Ammon's horn (tissue), 1 donor: Measurements from ENCODE around the gene KRT13.

ENCODE experiments used
- DNase-seq: peaks from one replicate; pipeline ENCODE4 v3.0.0-alpha.2; 2016; ENCODE audit warnings: low spot score

Gene KRT13

DNA sequence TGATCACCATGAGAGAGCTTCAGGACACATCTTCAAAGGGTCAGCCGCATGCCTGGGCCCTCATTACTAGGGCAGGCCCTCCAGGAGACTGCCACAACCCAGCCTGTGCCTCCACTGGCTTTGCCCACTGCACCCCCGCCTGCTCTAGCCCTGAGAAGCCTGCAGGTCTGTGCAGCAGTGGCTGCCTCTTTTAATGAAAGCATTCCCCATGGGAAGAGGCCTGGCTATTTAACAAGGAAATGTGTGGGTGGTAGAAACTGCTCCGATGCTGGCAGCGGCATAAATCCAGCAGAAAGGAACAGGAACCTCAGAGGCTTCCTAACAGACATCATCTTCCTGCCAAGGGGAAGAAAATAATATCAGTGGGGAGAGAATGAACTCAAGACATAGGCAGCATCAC is 37.9 kb downstream of the KRT13 start:
- DNase-seq, result no peak

DNA sequence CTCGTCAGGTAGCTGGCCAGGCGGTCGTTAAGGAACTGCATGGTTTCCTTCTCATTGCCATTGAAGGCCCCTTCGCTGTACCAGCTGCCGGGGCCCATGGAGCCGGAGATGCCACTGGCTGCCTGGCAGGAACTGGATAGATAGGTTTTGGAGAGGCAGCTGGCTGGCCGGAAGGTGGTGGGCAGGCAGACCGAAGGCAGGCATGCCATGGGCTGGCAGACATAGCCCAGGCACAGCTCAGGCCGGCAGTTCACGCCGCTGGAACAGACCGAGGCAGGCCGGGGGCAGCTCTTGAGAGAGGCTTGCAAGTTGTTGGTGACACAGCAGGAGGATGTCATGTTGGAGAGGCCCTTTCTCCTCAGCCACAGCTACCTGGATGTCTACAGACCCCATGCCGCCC is 38.4 kb downstream of the KRT13 start, which contains the start of gene KRT32:
TSS of gene KRT32 (minus strand) at position 399 of the 400 bp plus-strand sequence. CDS start at position 338, 61 bp downstream.
- DNase-seq, result no peak

GRCh38 chr17:41464682-41465081 is 40.7 kb downstream of the KRT13 start:
- peak; percentile 45 for DNase-seq

DNA sequence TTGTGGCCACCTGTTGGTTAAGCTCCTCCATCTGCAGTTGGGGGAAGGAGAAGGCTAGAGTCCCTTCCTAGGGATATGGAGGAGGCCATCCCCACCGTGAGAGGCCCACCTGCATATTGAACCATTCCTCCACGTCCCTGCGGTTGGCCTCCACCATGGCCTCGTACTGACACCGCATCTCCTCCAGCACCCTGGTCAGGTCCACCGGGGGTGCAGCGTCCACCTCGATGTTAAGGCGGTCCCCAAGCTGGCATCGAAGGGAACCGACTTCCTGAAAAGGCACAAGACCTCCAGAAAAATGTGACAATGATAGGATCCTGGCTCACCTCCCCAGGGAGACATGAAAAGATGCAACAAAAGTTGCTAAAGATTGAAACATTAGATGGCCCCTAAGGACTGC is 41.2 kb downstream of the KRT13 start:
- no peak for DNase-seq

DNA sequence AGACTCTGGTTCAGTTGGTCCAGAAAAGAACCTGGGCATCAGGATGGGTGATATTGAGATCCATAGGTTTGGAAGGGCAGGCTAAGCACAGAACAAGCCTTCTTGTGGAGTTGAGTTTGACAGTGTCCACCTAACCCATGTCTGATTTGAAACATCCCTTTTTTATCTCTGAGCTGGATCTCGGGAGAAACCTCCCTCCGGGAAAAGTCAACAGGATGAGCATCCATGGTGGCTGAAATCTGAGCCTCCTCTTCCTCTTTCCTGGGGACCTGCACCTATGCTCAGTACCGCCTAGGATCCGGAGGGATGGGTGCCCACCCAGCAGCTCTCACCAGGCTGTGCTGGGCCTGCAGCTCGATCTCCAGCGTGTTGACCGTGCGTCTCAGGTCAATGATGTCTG is 41.7 kb downstream of the KRT13 start:
- no peak for DNase-seq

GRCh38 chr17:41462705-41463104 is 42.7 kb downstream of the KRT13 start:
- DNase-seq, result no peak

- no peak for DNase-seq
Observed at GRCh38 chr17:41457676-41458075, 47.7 kb downstream of the KRT13 start.

- DNase-seq, result no peak
Observed at GRCh38 chr17:41456204-41456603, 49.2 kb downstream of the KRT13 start.

GRCh38 chr17:41455236-41455635 is 50.2 kb downstream of the KRT13 start:
- peak; percentile 21 for DNase-seq

DNA sequence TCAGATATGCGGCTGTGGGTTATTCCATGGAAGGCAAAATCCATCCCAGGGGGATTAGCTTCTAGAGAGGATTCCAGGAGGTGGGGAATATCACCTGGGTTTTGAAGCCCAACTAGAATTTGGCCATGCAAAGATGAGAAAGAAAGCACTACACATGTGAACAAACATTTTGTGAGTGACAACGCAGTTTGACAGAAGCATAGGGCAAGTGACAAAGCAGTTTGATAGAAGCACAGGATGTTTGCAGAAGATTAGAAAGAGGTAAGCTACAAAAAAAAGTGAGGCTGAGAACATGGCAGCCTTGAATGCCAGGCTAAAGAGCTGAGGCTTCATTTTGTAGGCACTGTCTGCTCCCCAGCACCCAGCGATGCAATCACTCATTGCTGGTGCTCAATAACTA is 52.3 kb downstream of the KRT13 start:
- DNase-seq, result no peak

DNA sequence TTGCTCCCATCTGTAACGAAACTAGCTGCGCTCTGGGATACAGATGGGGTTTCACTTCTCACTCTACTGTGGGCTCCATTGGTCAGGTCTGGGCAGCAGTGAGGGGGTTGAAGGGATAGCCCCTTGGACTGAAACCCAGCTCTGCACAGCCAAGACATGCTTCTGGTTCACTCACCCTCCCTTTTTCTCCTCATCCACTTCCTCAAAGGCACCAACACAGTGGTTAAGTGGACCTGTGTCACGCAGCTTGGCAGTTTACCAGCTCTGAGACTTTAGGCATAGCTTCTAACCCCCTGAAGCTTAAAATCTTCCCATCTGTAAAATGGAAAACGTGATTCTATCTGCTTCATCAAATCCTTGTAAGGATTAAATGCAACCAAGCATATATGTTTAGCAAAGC is 53.1 kb downstream of the KRT13 start:
- no peak for DNase-seq

DNA sequence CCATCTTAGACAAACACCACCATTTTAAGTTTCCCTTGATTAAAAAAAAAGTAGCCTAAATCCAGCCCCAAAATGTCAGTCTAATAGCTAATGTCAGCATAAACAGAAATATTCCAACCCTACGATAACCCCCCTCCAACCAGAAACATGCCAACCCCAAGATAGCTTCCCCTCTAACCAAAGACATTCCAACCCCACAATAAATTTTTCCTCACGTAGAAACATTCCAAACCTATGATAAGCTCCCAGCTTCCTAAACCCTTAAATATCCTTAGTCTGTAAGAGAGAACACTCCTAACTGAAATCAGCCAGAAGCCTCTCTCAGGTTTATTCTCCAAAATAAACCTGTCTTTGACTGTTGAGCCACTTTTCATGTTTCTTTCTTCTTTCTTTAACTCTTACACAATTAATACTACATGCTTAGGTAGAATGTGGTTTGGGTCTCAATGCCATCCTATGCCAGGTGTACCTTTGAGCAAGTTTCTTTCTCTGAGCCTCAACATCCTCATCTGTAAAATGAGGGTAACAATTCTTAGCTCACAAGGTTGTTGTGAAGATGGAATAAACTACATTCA is 54.2 kb downstream of the KRT13 start:
- no peak for DNase-seq
